D341Med (cell line): ENCODE results near the gene KYAT1.
"Not testable (repeated sequence)": the region's sequence is repeated elsewhere in the genome, so short reads cannot be mapped to it uniquely, and the experiment has no call there.

Experiments used
- DNase-seq: peaks from one replicate; pipeline ENCODE4 v3.0.0; 2012; ENCODE audit warnings: low spot score

KYAT1 gene

GRCh38 chr9:128885376-128885775 lies 3.6 kb upstream of the KYAT1 start:
- DNase-seq = no peak

- no peak for DNase-seq
Observed at GRCh38 chr9:128884164-128884563, 2.4 kb upstream of the KYAT1 start.

DNA sequence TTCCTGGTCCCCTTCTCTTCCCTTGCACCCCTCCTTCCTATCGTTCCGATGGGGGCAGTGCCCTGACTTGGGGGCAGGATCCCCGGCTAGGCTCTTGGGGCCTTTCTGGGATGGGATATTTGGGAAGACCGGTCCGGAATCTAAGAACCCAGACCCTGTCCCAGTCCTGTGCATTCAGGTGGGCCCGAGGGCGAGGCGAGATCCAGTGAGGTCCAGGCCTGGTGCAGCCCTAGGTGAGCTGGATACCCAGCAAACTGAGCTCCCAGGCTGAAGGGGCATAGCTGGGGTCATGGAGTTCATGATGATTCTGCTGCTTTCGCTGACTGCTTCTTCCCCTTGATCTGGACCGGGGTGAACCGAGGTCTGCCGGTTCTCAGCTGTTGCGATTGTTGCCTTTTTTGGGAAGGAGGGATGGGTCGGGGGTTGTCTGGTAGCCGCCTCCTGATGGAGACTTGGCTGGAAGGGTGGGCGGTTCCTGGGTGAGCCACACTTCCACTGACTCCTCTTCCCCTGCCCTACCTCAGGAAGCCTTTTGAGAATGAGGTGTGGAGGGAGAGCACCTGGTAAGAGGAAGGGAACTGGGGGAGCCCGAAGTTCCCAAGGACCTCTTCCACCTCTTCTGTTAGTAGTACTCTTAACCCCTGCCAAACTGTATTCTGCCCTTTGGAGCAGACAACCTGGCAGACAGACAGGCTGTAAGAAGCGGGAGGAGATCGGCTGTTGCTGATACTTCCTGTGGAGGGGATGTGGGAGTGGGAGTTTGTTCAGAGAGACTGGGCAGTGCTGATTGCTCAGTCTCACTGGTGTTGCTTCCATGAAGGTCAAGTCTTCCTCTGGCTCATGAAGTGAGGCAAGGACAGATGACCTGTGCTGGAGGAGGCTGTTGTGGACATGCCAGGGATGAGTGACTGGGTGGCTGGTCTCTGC lies 1.2 kb upstream of the KYAT1 start:
- peak; percentile 39 for DNase-seq

GRCh38 chr9:128877852-128878251 lies 3.9 kb downstream of the KYAT1 start:
- DNase-seq = no peak

GRCh38 chr9:128870941-128871265 lies 10.8 kb downstream of the KYAT1 start:
- not testable (repeated sequence) for DNase-seq

GRCh38 chr9:128870128-128870940 lies 11.4 kb downstream of the KYAT1 start:
- no peak for DNase-seq

- peak; percentile 89 for DNase-seq
Observed at GRCh38 chr9:128863647-128864046, 18.1 kb downstream of the KYAT1 start.

GRCh38 chr9:128862401-128862851 lies 19.3 kb downstream of the KYAT1 start:
- DNase-seq = no peak

DNA sequence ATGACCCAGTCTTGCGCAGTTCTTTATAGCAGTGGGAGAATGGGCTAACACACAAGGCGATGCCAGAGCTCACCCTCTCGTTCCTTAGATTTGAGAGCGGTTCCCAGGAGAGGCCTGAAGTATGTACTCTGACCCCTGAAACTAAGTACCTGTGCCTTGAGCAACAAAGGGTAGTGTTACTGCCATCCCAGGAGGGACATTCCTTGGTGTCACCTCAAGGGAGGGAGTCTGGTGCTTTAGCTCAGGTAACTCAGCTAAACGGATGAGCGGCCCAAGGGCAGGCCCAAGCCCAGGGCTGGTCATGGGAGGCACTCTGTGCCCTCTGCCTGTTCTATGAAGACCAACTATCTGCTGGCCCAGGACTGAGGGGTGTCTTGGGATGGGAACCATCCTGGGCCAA lies 20.2 kb downstream of the KYAT1 start:
- no peak for DNase-seq

- no peak for DNase-seq
Observed at GRCh38 chr9:128860937-128861336, 20.8 kb downstream of the KYAT1 start.

- not testable (repeated sequence) for DNase-seq
Observed at GRCh38 chr9:128858476-128858875, 23.3 kb downstream of the KYAT1 start.

GRCh38 chr9:128854454-128854853 lies 27.3 kb downstream of the KYAT1 start:
- DNase-seq = not testable (repeated sequence)

DNA sequence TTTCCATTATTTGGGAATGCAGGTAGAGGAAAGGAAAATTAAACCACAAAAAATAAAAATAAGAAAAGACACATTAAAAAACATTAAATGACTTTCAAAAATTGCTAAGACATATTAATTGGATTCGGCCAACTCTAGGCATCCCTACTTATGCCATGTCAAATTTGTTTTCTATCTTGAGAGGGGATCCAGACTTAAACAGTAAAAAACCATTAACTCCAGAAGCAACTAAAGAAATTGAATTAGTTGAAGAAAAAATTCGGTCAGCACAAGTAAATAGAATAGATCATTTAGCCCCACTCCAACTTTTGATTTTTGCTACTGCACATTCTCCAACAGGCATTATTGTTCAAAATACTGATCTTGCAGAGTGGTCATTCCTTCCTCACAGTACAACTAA lies 29.1 kb downstream of the KYAT1 start:
- DNase-seq = not testable (repeated sequence)

- not testable (repeated sequence) for DNase-seq
Observed at GRCh38 chr9:128851779-128852600, 29.8 kb downstream of the KYAT1 start.

GRCh38 chr9:128851024-128851423 lies 30.7 kb downstream of the KYAT1 start:
- DNase-seq = not testable (repeated sequence)

GRCh38 chr9:128847803-128848202 lies 33.9 kb downstream of the KYAT1 start:
- DNase-seq = no peak

DNA sequence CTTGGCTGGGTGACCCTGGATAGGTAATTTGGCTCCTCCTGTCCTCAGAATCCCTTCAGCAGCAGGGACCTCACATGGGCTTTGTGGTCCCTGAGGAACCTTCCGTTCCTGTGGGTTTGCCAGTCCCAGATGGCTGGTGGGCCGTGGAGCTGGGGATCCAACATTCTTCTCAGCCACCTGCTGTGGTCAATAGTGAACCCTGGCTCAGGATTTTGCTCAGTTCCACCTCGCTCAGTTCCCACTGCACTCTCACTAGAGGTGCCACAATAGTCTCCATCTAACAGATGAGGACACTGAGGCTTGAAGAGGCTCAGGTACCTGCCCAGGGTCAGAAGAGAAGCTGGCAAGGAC lies 35.1 kb downstream of the KYAT1 start:
- no peak for DNase-seq

GRCh38 chr9:128845186-128845931 lies 36.4 kb downstream of the KYAT1 start:
- DNase-seq = peak; percentile 77

GRCh38 chr9:128843171-128843570 lies 38.6 kb downstream of the KYAT1 start:
- DNase-seq = not testable (repeated sequence)

GRCh38 chr9:128841694-128842492 lies 39.9 kb downstream of the KYAT1 start:
- DNase-seq = no peak

DNA sequence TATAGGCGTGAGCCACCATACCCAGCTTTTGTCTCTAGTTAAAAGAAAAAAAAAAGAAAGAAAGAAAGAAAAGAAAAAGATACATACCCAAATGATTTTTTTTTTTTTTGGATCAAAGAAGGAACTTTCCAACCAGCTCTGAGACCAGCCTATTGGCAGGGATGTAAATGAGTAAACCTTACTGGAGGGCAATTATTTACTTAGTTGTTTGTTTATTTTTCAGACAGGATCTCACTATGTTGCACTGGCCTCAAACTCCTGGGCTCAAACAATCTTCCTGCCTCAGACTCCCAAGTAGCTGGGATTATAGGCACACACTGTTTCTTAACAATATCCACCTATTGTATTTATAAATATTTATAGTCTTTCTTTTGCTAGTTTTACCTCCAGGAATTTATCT lies 41.2 kb downstream of the KYAT1 start:
- no peak for DNase-seq
